MCF 10A (cell line): Measurements from ENCODE around the gene EXOSC10. TPM values are rescaled to one million over a fixed set of nuclear protein-coding genes. Genes with fewer than 3 reads are reported as not detected.

Source experiments
- BruUV-seq: library from RNA; stranded (reverse); fragments of 400-500 nt; replicated peaks from 2 replicates; lab custom pipeline; 2021; lab: Mats Ljungman, UMichigan
- CTCF ChIA-PET: fragments of 300-600 bp; sonication (Branson Sonifier 250); formaldehyde crosslinking; extraction: SDS; loops from one replicate; lab custom pipeline; 2021; ENCODE audit warnings: antibody characterized with exemption, inconsistent platforms; lab: Yijun Ruan, JAX
- POLR2A ChIA-PET: fragments of 300-600, 350-650 bp; sonication (Branson Sonifier 250); formaldehyde crosslinking; extraction: SDS; loops from one replicate; lab custom pipeline; 2020; ENCODE audit warnings: antibody characterized with exemption, inconsistent platforms; lab: Yijun Ruan, JAX
- DNase-seq: peaks from one replicate; pipeline ENCODE4 v3.0.0-alpha.2; 2018; ENCODE audit not compliant: unreplicated experiment
- H3K27ac Mint-ChIP-seq: one replicate; pipeline ENCODE4 v1.8.0; 2022; ENCODE audit warnings: mild to moderate bottlenecking, low read depth, mixed read lengths; ENCODE audit not compliant: unreplicated experiment
- H3K27me3 Mint-ChIP-seq: one replicate; pipeline ENCODE4 v1.8.0; 2022; ENCODE audit warnings: mixed read lengths; ENCODE audit not compliant: insufficient read depth, unreplicated experiment
- H3K36me3 Mint-ChIP-seq: one replicate; pipeline ENCODE4 v1.8.0; 2022; ENCODE audit warnings: mild to moderate bottlenecking, moderate library complexity, mixed read lengths; ENCODE audit not compliant: insufficient read depth, unreplicated experiment
- H3K4me1 Mint-ChIP-seq: one replicate; pipeline ENCODE4 v1.8.0; 2022; ENCODE audit warnings: mixed read lengths; ENCODE audit not compliant: insufficient read depth, unreplicated experiment
- H3K4me3 Mint-ChIP-seq: one replicate; pipeline ENCODE4 v1.8.0; 2022; ENCODE audit warnings: mild to moderate bottlenecking, moderate library complexity, mixed read lengths; ENCODE audit not compliant: unreplicated experiment
- H3K9me3 Mint-ChIP-seq: one replicate; pipeline ENCODE4 v1.8.0; 2022; ENCODE audit warnings: mixed read lengths; ENCODE audit not compliant: unreplicated experiment
- CTCF ChIP-seq: fragments of 200-600 bp; IDR thresholded peaks from one replicate; pipeline ENCODE4 v1.8.0; 2022; ENCODE audit warnings: antibody characterized with exemption, mild to moderate bottlenecking; ENCODE audit not compliant: unreplicated experiment
- intact Hi-C: fragments of 100-400 bp; cut with micrococcal nuclease; formaldehyde crosslinking; loops from 2 replicates; pipeline ENCODE4 v1.14.1; 2022
- total RNA-seq: library from RNA; stranded (reverse); gene quantifications from 2 replicates; pipeline ENCODE4 v1.2.3, GENCODE V29; 2022

EXOSC10 gene
- total RNA-seq, 1 experiment from 2014 or later = 65.1 TPM

- BruUV-seq = no TSS peak
- intact Hi-C loops = no loop called here
- ChIA-PET POLR2A (no interaction called here), CTCF (interaction anchor here (0.6 kb wide), 1 partner anchor 110 kb away, joined by 3 read pairs; no protein-coding TSS in a partner anchor)
- Mint-ChIP-seq H3K4me3 (no peak overlapping the region), H3K4me1 (no peaks in the 10 kb centered on the region), H3K36me3 (peaks cover 93% of the 10 kb centered on the region), H3K27ac (no peak overlapping the region), H3K27me3 (no peaks in the 10 kb centered on the region), H3K9me3 (no peaks in the 10 kb centered on the region)
- no peak for DNase-seq
- no peak for TF ChIP-seq CTCF
Observed at GRCh38 chr1:11126569-11126968, 26.9 kb upstream of the EXOSC10 start.

GRCh38 chr1:11125931-11126330 lies 26.3 kb upstream of the EXOSC10 start:
- H3K4me3 Mint-ChIP-seq = no peak overlapping the region
- intact Hi-C loops = no loop called here
- ChIA-PET POLR2A (no interaction called here), CTCF (interaction anchor here (0.6 kb wide), 1 partner anchor 111 kb away, joined by 3 read pairs; no protein-coding TSS in a partner anchor)
- H3K27me3 Mint-ChIP-seq = no peaks in the 10 kb centered on the region
- no peak for DNase-seq
- no TSS peak for BruUV-seq
- no peak for TF ChIP-seq CTCF
- no peak overlapping the region for H3K27ac Mint-ChIP-seq
- peaks cover 89% of the 10 kb centered on the region for H3K36me3 Mint-ChIP-seq
- no peaks in the 10 kb centered on the region for H3K9me3 Mint-ChIP-seq
- no peaks in the 10 kb centered on the region for H3K4me1 Mint-ChIP-seq

GRCh38 chr1:11124965-11125364 lies 25.3 kb upstream of the EXOSC10 start:
- H3K27ac Mint-ChIP-seq = no peak overlapping the region
- intact Hi-C loops = no loop called here
- no peak overlapping the region for H3K4me3 Mint-ChIP-seq
- H3K27me3 Mint-ChIP-seq = no peaks in the 10 kb centered on the region
- POLR2A ChIA-PET = no interaction called here
- CTCF ChIA-PET = no interaction called here
- no peaks in the 10 kb centered on the region for H3K9me3 Mint-ChIP-seq
- DNase-seq = no peak
- TF ChIP-seq CTCF = no peak
- H3K36me3 Mint-ChIP-seq = peaks cover 91% of the 10 kb centered on the region
- no TSS peak for BruUV-seq
- H3K4me1 Mint-ChIP-seq = no peaks in the 10 kb centered on the region

DNA sequence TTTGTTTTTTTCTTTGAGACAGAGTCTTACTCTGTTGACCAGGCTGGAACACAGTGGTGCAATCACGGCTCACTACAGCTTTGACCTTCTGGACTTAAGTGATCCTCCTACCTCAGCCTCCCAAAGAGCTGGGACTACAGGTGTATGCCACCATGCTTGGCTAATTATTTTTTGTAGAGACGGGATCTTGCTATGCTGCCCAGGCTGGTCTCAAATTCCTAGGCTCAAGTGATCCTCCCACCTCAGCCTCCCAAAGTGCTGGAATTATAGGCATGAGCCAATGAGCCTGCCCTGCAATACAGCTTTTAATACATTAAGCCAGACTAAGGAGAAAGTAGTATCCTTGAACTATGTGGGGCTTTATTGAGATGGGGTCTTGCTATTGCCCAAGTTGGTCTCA lies 16.6 kb upstream of the EXOSC10 start:
- Mint-ChIP-seq H3K4me3 (no peak overlapping the region), H3K4me1 (no peaks in the 10 kb centered on the region), H3K27ac (no peak overlapping the region), H3K36me3 (peaks cover 82% of the 10 kb centered on the region), H3K27me3 (no peaks in the 10 kb centered on the region), H3K9me3 (no peaks in the 10 kb centered on the region)
- no peak for TF ChIP-seq CTCF
- ChIA-PET POLR2A (interaction anchor here (0.6 kb wide), 1 partner anchor 73 kb away, joined by 3 read pairs; the partner anchor contains the start of gene ANGPTL7), CTCF (no interaction called here)
- BruUV-seq = no TSS peak
- DNase-seq = no peak
- intact Hi-C loops = no loop called here
